Calu3 (cell line): ENCODE measurements around the gene UBE2J1. TPM values are rescaled to one million over a fixed set of nuclear protein-coding genes. Genes with fewer than 3 reads are reported as not detected.

Experiments used
- BruUV-seq: library from RNA; stranded (reverse); fragments of 400-500 nt; replicated peaks from 2 replicates; lab custom pipeline; 2021; lab: Mats Ljungman, UMichigan
- CTCF ChIA-PET: fragments of 300-600 bp; sonication (Branson Sonifier 250); formaldehyde crosslinking; loops from one replicate; lab custom pipeline; 2022; ENCODE audit warnings: antibody characterized with exemption; lab: Charles Lee
- DNase-seq: peaks from one replicate; pipeline ENCODE4 v3.0.0; 2022
- H3K27ac Mint-ChIP-seq: one replicate; pipeline ENCODE4 v1.8.0; 2022; ENCODE audit warnings: mixed read lengths; ENCODE audit not compliant: unreplicated experiment
- H3K27me3 Mint-ChIP-seq: one replicate; pipeline ENCODE4 v1.8.0; 2022; ENCODE audit warnings: mixed read lengths; ENCODE audit not compliant: unreplicated experiment
- H3K36me3 Mint-ChIP-seq: one replicate; pipeline ENCODE4 v1.8.0; 2022; ENCODE audit warnings: mild to moderate bottlenecking, moderate library complexity, mixed read lengths; ENCODE audit not compliant: insufficient read depth, unreplicated experiment
- H3K4me1 Mint-ChIP-seq: one replicate; pipeline ENCODE4 v1.8.0; 2022; ENCODE audit warnings: mild to moderate bottlenecking, low read depth, mixed read lengths; ENCODE audit not compliant: unreplicated experiment
- H3K4me3 Mint-ChIP-seq: one replicate; pipeline ENCODE4 v1.8.0; 2022; ENCODE audit warnings: mild to moderate bottlenecking, low read depth, moderate library complexity, mixed read lengths; ENCODE audit not compliant: unreplicated experiment
- H3K9me3 Mint-ChIP-seq: one replicate; pipeline ENCODE4 v1.8.0; 2022; ENCODE audit warnings: low read depth, mixed read lengths; ENCODE audit not compliant: unreplicated experiment
- intact Hi-C: fragments of 100-400 bp; cut with micrococcal nuclease; formaldehyde crosslinking; loops from one replicate; pipeline ENCODE4 v1.10.0; 2022; ENCODE audit not compliant: unreplicated experiment
- total RNA-seq: library from RNA; stranded (reverse); gene quantifications from 2 replicates; pipeline ENCODE4 v1.2.3, GENCODE V29; 2022
- TF ChIP-seq, protein P1 (sequence below): fragments of 200-600 bp; IDR thresholded peaks from one replicate; pipeline ENCODE4 v1.8.0; 2022; ENCODE audit warnings: antibody characterized with exemption; ENCODE audit not compliant: unreplicated experiment

UBE2J1 gene
- total RNA-seq, 1 experiment from 2014 or later: 18.7 TPM

DNA sequence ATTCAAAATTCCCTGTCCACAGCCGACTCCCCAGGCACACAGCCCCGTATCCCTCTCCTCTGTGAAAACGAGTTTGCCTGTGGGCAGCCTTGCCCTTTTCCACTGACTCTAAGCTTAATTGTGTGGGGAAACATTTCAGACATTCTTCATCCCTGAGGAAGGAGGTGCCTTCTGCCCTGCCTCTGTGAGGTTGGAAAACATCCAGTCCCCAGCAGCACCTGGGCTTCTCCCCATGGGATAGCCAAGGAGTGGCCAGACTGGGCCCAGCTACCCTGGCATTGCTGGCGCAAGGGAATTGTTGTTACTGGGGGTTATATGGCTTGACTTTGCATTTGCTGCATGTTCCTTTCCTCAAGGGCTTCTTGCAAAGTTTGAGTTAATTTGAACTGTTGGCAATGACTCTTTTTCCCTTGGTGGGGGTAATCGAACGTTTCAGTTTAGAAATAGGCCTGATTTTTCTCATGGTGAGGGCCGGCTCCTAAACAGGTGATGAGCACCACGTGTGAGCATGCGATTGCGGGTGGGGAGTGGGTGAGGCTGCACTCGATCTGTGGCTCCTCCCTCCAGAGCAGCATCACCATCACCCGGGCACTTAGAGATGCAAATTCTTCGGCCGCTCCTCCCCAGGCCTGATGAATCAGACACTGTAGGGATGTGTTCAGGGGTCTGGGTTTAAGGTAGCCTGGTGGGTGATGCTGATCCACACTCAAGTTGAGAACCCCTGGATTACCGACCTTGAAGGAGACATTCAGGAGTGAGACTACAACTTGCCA, 67.4 kb downstream of the UBE2J1 start:
- Mint-ChIP-seq H3K4me3 (no peak overlapping the region), H3K4me1 (no peaks in the 10 kb centered on the region), H3K27ac (no peak overlapping the region), H3K36me3 (no peaks in the 10 kb centered on the region), H3K9me3 (no peaks in the 10 kb centered on the region), H3K27me3 (no peaks in the 10 kb centered on the region)
- CTCF ChIA-PET: no interaction called here
- no peak for DNase-seq
- TF ChIP-seq, protein P1, sequence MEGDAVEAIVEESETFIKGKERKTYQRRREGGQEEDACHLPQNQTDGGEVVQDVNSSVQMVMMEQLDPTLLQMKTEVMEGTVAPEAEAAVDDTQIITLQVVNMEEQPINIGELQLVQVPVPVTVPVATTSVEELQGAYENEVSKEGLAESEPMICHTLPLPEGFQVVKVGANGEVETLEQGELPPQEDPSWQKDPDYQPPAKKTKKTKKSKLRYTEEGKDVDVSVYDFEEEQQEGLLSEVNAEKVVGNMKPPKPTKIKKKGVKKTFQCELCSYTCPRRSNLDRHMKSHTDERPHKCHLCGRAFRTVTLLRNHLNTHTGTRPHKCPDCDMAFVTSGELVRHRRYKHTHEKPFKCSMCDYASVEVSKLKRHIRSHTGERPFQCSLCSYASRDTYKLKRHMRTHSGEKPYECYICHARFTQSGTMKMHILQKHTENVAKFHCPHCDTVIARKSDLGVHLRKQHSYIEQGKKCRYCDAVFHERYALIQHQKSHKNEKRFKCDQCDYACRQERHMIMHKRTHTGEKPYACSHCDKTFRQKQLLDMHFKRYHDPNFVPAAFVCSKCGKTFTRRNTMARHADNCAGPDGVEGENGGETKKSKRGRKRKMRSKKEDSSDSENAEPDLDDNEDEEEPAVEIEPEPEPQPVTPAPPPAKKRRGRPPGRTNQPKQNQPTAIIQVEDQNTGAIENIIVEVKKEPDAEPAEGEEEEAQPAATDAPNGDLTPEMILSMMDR: no peak
- intact Hi-C loops: loop anchor here (5.0 kb wide), 1 partner anchor 82 kb away; no protein-coding TSS in a partner anchor
- no TSS peak for BruUV-seq

DNA sequence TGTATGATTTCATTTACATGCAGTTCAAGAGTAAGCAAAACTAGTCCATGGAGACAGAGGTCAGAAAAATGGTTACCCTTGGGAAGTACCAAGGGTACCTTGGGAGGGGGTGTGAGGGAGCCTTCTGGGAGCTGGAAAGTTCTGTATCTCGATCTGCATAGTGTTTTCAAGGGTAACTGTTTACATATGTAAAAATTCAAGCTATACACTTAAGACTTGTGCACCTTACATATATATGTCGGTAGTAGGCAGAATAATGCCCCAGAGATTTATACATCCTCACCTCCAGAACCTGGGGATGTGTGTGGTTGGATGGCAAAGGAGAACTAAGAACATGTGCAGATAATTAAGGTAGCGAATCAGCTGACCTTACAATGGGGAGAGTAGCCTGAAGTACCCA, 68.4 kb downstream of the UBE2J1 start:
- Mint-ChIP-seq H3K9me3 (no peaks in the 10 kb centered on the region), H3K4me3 (no peak overlapping the region), H3K27me3 (no peaks in the 10 kb centered on the region), H3K36me3 (no peaks in the 10 kb centered on the region), H3K27ac (no peak overlapping the region), H3K4me1 (no peaks in the 10 kb centered on the region)
- CTCF ChIA-PET: no interaction called here
- TF ChIP-seq, protein P1: no peak
- intact Hi-C loops: loop anchor here (5.0 kb wide), 1 partner anchor 83 kb away; no protein-coding TSS in a partner anchor
- no peak for DNase-seq
- BruUV-seq: no TSS peak

DNA sequence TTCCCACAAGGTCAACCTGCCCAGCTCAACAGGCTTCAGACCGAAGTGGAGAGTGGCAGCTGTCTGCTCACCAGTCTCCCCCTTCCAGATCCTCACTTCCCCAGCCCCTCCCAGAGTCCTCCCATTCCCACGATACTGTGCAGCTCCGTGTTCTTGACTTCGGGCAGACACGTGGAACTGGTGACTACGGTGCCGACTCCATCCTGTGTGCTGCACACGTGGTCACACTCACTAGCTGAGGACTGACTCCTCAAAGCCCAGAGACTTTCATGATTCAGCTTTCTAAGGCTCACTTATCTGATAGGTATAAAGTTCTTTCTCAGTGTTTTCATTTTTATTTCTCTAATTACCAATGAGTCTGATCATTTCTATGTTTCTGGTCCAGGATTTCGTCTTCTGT, 69.8 kb downstream of the UBE2J1 start:
- CTCF ChIA-PET: no interaction called here
- DNase-seq: no peak
- H3K4me3 Mint-ChIP-seq: no peak overlapping the region
- TF ChIP-seq, protein P1: no peak
- H3K36me3 Mint-ChIP-seq: no peaks in the 10 kb centered on the region
- H3K27me3 Mint-ChIP-seq: no peaks in the 10 kb centered on the region
- intact Hi-C loops: loop anchor here (5.0 kb wide), 1 partner anchor 85 kb away; no protein-coding TSS in a partner anchor
- no TSS peak for BruUV-seq
- no peak overlapping the region for H3K27ac Mint-ChIP-seq
- no peaks in the 10 kb centered on the region for H3K4me1 Mint-ChIP-seq
- no peaks in the 10 kb centered on the region for H3K9me3 Mint-ChIP-seq

DNA sequence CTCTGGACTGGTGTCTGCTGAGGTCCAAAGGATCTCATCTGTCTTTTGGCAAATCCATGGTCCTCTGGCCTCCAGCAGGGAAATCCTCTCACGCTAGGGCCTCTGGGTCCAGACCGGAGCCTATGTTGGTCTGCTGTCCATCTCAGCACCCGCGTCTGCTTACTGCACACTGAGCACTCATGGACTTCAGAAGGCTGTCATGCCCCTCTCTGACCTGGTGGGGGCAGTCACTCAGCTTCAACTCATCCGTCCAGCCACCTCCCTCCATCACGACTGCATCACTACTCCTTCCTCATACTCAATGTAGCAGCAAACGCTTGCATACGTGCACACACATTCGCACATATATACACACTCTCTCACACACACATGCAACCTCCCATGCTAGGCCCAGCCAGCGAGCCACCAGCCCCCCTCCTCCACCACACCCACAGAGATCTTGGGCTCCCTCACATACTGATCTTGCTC, 70.7 kb downstream of the UBE2J1 start:
- no TSS peak for BruUV-seq

More for the DNA sequence above, 70.7 kb downstream of the UBE2J1 start:
- DNase-seq: peak; percentile 52
- CTCF ChIA-PET: interaction anchor here (1.4 kb wide), 1 partner anchor 16 kb away, joined by 5 read pairs; no protein-coding TSS in a partner anchor
- Mint-ChIP-seq H3K4me1 (no peaks in the 10 kb centered on the region), H3K27ac (no peak overlapping the region), H3K9me3 (no peaks in the 10 kb centered on the region), H3K27me3 (no peaks in the 10 kb centered on the region), H3K36me3 (no peaks in the 10 kb centered on the region), H3K4me3 (no peak overlapping the region)
- TF ChIP-seq, protein P1: peak; percentile 52
- intact Hi-C loops: loop anchor here (5.0 kb wide), 1 partner anchor 85 kb away; no protein-coding TSS in a partner anchor
